HL-60 (cell line): ENCODE results near the gene SLC10A2.

Source experiments
- POLR2AphosphoS5 ChIP-seq: IDR thresholded peaks from 2 replicates; pipeline ENCODE4 v1.6.1; 2012; ENCODE audit warnings: low read depth
- REST ChIP-seq: IDR thresholded peaks from 2 replicates; pipeline ENCODE4 v1.6.1; 2012; ENCODE audit warnings: low read depth; ENCODE audit not compliant: insufficient replicate concordance
- SPI1 ChIP-seq: IDR thresholded peaks from 2 replicates; pipeline ENCODE4 v1.6.1; 2012; ENCODE audit warnings: low read depth, mild to moderate bottlenecking, borderline replicate concordance
- TF ChIP-seq, protein P1 (sequence below): IDR thresholded peaks from one replicate; pipeline ENCODE4 v1.5.1; 2011; ENCODE audit warnings: low read length, control low read depth, inconsistent platforms; ENCODE audit not compliant: insufficient read depth

DNA sequence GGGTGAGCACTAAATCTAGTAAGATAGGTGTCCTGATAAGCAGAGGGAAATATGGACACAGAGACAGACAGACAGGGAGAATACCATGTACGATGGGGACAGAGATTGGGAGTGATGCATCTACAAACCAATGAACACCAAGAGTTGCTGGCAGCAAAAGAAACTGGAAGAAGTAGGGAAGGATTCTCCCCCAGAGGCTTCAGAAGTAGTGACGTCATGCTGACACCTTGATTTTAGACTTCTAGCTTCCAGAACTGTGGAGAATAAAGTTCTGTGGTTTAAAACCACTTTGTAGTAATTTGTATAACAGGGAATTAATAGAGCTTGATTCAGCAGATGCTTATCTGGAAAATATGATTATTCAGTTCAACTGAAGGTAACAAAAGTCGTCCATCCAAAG lies 66.1 kb downstream of the SLC10A2 start:
- TF ChIP-seq, protein P1, sequence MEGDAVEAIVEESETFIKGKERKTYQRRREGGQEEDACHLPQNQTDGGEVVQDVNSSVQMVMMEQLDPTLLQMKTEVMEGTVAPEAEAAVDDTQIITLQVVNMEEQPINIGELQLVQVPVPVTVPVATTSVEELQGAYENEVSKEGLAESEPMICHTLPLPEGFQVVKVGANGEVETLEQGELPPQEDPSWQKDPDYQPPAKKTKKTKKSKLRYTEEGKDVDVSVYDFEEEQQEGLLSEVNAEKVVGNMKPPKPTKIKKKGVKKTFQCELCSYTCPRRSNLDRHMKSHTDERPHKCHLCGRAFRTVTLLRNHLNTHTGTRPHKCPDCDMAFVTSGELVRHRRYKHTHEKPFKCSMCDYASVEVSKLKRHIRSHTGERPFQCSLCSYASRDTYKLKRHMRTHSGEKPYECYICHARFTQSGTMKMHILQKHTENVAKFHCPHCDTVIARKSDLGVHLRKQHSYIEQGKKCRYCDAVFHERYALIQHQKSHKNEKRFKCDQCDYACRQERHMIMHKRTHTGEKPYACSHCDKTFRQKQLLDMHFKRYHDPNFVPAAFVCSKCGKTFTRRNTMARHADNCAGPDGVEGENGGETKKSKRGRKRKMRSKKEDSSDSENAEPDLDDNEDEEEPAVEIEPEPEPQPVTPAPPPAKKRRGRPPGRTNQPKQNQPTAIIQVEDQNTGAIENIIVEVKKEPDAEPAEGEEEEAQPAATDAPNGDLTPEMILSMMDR = no peak
- TF ChIP-seq REST (no peak), POLR2AphosphoS5 (no peak), SPI1 (no peak)
